NCI-H460 (cell line): Measurements from ENCODE around the gene MAD1L1. TPM values are rescaled to one million over a fixed set of nuclear protein-coding genes. Genes with fewer than 3 reads are reported as not detected.
"Not testable (repeated sequence)": the region's sequence is repeated elsewhere in the genome, so short reads cannot be mapped to it uniquely, and the experiment has no call there.

Experiments used
- DNase-seq: peaks from one replicate; pipeline ENCODE4 v3.0.0-alpha.2; 2016; ENCODE audit warnings: low read depth; ENCODE audit errors: extremely low read depth
- total RNA-seq: library from RNA; depleted of rRNA; stranded (reverse); fragments of >200 nt; shearing (Covaris generic); gene quantifications from 2 replicates; pipeline ENCODE4 v1.2.3, GENCODE V29; 2014

Gene MAD1L1
- total RNA-seq, 1 experiment from 2014 or later = 25.9 TPM

DNA sequence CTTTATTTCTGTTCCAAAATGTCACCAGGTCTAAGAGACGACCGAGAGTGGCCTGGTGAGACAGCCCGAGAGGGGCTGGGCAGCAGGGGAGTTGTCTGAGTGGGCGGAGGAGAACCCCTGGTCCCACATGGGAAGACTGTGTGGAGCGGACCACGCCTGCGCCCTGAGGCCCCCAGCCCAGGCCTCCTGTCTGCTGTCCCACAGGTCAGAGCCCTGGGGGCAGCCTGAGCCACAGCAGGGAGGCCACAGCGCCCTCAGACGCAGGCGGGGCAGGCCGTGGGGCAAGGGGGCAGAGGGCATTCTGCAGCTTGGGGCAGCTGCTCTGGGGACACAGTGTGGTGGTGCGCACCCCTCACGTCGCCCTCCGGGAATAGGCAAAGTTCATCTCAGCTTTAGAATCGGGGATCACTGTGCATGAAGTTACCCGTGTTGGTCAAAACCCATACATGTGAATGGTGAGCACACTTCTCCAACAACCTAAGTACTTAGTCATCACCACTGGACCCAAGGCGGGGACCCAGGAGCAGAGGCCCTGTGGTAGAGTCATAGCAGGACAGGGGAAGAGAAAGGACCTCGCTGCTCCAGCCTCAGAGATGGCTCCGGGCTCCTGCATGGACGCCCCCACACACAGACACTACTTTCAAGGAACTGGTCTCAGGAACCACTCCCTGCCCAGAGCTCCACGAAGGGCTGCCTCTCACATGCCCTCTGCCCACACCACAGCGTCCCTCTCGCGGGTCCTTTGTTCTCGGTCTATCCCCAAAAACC lies 348.0 kb downstream of the MAD1L1 start:
- no peak for DNase-seq

DNA sequence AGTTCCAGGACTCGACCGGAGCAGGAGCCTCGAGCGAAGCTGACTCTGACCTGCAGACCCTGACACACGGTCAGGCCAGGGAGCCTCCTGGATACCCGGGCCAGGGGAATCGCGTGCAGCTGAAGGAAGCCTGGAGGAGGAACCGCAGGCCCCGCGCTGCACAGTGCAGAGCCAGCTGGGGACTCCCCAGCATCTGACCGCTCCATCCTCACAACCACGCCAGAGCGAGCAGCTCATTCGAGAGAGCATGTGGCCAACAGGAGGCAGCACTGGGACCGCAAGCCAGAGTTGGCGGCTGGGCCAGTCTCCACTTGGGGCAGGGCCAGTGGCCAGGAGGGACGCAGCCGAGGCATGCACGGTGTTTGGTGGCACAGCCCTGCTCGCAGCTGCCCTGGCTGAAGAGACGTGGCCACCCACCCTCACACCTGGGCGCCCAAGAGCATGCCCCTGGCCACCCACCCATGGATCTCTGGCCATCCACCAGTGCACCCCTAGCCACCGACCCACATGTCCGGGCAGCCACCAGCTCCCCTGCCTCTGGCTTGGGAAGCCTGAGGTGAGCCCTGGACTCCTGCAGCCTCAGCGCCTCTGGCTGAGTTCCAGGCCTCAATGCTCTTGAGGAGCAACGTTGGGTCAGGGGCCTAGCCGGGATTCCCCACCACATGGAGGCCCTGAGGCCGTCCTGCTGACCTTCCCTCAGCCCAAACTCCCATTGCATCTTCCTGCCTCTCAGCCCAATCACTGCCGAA lies 348.7 kb downstream of the MAD1L1 start:
- no peak for DNase-seq

DNA sequence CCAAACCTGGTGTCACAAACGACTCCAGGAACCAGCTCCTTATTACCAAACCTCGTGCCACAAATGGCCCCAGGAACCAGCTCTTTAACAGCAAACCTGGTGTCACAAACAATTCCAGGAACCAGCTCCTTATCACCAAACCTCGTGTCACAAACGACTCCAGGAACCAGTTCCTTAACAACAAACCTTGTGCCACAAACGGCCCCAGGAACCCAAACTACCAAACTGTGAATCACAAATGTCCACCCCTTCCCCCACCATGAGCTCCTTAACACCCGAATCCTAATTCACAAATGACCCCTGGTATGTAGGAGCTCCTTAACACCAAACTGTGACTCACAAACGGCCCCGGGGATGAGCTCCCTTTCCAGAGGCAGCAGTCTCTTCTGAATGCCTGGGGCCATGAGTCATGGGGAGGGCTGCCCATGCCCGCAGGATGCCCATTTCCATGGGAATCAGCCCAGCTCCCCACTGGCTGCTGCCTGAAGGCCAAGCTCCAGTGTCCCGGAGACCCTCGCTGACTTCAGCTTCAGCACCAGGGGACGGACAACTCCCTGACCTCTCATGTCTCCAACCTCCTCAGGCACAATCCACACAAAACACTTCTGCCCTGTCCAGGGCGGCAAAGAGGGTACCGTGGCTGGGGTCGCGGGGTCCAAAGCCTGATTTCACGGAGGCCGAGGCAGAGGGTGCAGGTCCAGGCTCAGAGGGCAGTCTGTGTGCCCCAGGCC lies 349.5 kb downstream of the MAD1L1 start:
- peak; percentile 59 for DNase-seq

DNA sequence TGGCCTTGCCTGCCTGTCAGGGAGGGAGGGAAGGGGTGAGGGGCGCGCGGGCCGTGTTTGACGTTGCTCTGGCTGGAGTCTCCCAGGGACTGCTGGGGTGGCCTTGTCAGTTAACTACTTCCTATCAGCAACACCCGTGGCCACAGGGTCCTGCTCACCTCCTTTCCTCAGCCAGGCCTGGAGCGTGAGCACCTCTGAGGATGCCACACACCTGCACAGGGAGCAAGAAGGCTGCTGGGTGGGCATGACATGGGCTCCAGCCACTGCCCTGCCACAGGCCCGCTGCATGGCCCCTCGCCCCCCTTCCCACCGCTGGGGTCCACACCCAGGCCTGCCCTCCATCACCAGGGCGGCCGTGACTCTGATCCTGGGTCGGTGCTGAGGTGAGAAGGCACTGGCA lies 350.3 kb downstream of the MAD1L1 start:
- DNase-seq = no peak

DNA sequence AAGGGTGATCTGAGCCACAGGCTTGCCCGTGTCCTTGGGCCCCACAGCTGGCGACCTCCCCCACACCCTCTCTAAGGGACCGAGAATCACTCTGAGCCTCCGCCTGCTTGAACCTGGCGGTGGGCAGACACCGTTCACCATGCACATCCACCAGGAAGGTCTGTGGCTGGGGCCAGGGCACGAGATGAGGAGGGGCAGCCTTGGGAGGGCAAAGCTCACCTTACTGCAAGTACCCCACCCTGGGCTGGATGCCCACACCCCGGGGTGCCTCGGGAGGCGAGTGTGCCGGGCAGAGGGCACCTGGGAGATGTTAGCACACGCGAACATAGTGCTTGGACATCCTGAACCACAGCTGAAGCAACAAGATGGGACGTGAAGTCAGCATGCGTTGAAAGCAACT lies 350.8 kb downstream of the MAD1L1 start:
- DNase-seq = no peak

DNA sequence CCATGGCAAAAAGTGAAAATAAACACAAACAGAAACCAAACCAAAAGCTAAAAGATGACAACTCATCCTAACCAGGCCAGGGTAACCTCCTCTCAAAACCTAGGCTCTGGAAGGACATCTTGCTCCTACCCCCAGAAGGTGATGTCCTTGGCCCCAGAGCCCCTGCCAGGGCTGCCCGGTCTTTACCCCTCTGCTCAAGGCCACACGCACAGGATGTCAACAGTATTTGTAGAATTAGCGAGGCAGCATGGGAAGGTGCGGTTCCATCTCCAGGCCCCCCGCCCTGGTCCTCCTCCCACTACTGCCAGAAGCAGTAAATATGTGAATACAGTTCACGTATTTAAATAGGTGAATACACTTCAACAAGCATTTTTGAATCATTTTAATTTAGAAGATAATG lies 356.1 kb downstream of the MAD1L1 start:
- not testable (repeated sequence) for DNase-seq

DNA sequence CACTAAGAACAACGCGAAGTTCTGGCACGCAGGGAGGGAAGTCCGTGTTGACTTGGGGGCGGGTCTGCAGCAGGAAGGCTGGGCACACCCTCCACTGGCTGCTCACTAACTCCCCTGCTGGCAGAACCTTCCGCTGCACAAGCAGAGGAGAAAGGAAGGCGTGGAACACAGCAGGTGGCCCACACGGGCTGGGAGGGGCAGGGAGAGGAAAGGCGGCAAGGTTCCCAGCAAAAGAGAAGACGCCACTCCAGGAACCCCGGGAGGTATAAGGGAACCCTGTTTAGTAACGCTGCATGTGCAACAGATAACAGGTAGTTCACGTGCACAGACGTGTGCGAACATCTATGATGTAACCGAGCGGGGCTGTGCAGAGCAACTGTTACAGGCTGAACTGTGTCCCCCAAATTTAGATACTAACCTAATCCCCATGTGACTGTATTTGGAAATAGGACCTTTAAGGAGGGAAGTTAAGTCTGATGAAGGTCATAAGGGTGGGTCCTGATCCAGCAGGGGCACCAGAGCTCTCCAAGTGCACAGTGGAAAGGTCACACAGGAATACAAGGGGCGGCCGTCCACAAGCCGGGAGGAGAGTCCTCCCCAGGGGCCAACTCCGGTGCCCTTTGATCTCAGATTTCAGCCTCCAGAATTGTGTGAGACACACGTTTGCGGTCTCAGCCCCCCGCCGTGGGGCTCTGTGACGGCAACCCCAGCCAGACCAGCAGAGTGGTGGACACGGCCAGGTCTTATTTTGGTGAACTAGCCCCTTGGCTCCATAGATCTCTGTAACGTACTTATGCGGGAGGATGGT lies 357.1 kb downstream of the MAD1L1 start:
- DNase-seq = not testable (repeated sequence)

DNA sequence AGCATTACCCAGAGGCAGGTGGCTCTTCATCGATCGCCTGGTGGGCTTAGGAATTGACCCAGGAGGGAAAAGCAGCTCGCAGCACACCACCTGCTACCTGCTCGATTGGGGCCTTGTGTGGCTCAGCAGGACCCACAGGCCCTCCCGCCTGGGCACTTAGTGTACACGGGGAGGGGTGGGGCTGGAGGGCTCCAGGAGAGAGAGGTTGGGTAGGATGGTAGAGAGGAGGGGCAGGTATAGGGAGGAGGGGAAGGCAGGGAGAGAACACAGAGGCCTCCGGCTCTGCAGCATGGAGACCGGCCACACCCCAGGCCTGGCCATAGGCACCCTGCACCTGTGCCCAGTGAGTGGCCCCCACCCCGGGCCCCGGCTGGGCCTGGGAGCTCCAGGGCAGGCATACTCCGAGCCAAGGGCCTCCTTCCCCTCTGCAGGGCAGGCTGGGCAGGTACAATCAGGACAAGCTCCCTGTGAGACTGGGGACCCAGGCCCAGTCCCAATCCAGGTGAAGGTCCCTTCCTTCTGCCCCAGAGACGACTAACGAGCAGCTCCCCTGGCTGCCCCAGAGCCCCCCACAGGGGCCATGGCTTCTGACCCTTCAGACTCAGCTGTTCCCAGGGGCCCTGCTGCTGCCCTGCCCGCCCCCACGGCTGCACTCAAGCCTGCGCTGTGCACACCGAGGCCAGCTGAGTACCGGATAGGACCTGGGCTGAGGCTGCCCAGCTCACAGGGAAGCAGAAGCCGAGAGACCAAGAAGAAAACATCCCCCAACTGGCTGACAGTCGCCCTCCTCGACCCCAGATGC lies 358.0 kb downstream of the MAD1L1 start:
- DNase-seq = not testable (repeated sequence)

DNA sequence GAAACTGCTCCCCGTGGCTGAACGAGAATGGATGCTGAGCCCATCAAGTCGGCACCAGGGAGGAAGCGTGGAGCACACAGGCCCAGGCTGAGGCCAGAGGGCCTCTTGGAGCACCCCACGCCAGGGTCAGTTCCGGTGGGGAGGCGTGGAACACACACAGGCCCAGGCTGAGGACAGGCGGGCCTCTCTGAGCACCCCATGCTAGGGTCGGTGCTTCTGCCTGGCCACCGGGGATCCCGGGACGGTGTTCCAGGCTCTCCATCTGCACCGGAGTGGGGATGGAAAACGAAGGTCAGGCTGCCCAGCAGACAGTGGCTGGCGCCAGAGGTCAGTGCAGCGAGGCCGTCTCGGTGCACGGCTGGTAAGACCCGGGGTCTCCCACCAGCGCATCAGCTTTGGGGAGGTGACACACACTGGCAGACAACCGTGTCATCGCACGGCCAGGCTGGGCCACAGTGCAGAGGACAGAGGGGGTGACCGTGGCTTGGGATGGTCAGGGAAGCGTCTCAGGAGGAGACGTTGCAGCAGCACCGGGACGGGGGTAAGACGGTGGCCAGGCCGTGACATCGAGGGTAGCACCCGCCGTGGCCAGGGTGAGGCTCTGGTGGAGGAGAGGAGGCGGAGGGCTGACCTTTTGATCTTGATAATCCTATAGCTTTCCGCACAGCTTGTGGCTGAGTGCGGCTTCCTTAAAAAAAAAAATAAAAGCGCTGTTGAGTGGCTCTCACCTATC lies 358.7 kb downstream of the MAD1L1 start:
- DNase-seq = no peak

DNA sequence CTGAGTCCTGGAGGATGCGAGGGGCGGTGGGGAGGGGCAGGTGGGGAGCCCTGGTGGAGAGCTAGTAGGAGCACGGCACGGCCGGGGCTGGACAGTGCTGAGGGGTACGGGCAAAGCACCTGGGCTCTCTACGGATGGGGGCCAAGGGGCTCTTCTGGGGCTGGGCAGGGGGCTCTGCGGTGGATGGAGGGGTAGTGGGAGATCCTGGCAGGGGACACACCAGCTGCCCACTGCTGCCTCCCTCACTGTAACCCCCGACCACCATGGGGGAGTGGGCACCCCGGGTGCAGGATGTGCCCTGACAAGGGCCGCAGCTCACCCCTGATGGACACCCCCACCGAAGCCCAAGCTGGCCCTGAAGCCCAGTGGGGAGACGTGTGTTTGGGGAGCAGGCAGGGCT lies 359.3 kb downstream of the MAD1L1 start:
- DNase-seq = no peak

DNA sequence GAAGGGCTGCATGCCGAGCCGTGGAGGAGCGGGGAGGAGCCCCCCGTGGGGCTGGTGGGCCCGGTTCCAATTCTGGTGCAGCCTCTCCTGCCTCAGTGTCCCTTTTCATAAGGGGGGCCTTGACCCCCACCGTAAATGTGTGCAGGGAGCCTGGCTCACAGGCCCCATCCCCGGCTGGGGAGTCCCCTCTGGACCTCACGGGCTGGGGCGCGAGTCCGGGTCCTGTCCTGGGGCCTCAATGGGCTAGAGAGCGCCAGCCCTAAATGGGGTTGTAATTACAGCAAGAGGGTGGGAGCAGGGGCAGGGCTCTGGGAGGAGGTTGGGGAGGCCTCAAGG lies 359.7 kb downstream of the MAD1L1 start:
- no peak for DNase-seq

DNA sequence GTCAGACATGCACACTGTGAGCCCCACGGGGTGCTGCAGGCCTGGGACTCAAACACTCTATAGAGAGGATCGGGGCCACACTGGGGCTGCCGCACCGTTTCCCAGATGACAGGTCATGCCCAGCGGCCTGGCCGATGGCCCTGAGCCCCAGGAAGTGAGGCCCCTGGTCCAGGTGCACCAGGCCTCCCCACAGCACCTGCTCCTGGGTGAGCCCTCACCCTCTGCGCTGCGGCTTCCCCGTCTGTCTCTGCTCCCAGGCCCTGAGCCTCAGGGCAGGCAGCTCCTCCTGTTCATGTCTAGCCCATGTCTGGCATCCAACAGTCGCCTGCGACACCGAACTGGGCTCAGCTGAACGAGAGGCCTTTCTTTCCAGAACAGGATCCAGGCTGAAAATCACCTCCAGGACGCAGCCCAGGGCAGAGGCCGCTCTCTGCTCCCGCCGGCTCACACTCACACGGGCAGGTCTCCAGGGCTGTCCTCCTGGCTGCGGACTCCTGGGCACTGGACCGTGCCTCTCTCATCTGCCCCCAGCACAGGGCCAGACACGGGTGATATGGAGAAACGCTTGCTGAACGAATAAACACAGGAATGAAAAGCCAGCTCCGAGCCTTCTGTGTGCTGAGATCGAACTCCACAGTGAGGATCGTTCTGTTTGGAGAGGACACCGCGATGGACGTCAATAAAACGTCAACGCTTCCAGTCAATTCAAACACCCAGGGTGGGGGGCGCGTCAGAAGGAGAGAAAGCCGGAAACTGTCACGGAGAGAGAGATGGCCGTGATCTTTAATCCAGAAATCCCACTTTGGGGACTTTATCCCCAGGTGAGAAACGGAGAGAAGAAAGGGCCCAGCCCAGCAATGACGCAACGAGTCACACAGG lies 360.3 kb downstream of the MAD1L1 start:
- DNase-seq = no peak

DNA sequence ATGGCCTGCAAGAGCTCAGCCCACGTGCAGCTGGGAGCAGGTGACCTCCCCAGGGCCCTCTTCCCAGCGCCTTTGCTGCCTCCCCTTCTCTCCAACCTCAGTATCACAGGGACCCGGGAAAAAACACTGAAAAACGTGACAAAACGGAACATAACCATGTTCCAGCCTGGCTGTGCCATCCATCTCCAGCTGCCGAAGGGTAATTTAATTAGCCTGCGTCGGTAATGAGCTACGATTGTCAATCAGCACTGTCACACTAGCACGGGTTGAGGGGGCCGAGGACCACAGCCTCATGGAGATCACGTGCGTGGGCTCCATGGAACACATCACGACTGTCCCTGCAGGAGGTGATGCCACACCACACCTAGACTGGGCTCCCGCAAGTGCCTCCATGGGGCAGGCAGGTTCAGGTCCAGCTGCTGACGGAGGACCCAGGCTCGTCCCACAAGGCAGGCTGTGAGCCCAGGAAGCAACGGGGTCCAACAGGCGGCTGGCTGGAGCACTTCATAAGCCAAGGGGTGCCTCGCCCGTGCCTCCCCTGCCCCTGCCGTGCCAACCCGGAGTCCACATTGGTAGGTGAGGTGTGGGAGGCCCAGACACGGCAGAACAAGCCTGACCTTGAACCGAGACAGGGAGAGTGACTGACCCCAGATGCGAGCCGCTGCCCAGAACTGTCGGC lies 363.2 kb downstream of the MAD1L1 start:
- no peak for DNase-seq

DNA sequence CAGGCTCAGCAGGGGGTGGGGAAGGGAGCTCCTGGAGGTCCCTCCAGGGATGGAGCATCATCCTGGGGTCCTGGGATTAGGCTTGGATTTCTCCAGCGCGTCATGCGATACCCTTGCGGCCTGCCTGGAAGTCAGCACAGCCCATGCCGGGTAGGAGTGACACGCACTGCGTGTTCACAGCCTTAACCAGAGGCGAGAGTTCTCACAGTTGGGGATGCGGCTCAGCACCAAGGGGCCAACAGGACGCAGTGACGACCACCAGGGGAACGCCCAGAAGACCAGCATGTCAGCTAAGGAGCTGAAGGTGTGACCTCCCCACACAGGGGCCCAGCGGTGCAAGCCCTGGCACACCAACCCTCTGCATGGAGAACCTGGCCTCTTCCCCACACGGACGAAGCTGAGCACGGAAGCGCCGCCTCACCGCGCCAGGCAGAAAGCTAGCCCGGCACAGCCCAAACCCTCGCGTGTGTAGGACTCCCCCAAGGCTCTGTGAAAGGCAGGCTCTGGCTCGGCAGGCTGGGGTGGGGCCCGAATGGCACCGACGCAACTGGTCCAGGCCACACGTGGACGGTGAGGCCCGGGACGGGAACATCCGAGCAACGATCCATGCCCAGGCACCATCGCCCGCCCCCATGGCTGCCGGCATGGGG lies 364.1 kb downstream of the MAD1L1 start:
- DNase-seq = no peak

DNA sequence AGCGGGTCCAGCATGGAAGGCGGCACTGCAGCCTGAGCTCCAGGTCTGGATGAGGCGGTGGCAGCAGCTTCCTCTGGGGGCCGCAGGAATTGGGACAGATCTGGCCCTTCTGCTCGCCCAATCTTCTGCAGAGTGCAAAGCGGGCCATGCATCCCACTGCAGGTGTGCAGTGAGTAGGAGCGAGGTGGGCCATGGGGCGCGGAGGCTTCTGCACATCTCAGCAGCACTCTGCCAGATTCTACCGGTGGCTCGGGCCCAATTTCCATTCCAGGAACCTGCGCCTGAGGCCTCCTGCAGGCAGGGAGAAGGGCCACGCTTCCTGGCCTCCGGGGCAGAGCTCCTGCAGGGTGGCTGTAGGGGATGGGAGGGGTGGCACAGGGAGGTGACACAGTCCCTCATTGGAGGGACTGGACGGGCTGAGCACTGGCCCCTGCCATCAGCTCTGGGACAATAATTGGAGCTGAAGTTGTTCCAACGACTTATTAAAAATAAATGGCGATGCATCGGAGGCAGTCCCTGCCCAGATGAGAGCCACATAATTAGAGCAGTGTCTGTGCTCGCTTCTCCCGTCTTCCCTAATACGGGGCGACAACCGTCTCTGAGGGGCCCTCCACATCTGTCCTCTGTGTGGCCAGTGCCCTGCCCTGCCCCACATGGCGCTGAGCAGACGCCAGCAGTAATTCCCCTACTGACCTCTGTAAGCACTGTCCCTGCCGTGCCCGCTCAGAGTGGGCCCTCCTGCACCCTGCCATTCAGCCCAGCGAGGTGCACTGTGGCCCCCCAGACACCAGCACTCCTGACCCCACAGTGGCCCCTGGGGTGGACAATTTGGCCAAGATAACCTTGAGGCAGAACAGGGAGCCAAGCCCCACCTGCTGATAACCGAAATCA lies 365.1 kb downstream of the MAD1L1 start:
- DNase-seq = no peak

DNA sequence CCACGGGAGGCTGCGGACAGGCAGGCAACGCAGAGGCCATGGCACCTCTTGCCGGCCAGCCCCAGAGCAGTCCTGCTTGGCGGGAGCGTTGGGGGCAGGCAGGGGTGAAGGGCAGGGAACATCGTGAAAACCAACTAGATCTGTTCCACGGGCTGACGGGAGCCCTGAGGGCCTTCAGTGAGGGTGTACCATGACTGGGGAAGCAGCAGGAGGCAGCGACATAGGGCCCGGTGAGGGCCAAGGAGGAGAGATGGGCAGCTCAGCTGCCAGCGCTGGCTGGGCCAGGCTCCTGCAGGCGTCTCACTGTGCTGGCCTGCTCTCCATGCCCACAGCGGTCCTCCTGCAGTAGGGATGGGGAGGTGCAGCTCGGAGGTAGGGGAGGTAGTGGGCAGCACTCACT lies 366.1 kb downstream of the MAD1L1 start:
- DNase-seq = no peak
